ENCODE data around the gene EPX.

EPX gene

GRCh38 chr17:58227733-58228132 is 35.2 kb downstream of the EPX start:
- intact Hi-C loops (cut with micrococcal nuclease): no loop called here
- Mint-ChIP-seq H3K9me3 (no peaks in the 10 kb centered on the region), H3K27ac (no peak overlapping the region), H3K36me3 (ENCODE audit: low read depth) (no peaks in the 10 kb centered on the region), H3K27me3 (peaks cover 27% of the 10 kb centered on the region), H3K4me1 (ENCODE audit: low read depth) (peaks cover 29% of the 10 kb centered on the region), H3K4me3 (no peak overlapping the region)

- Mint-ChIP-seq H3K4me1 (ENCODE audit: low read depth) (peaks cover 35% of the 10 kb centered on the region), H3K4me3 (no peak overlapping the region), H3K36me3 (ENCODE audit: low read depth) (no peaks in the 10 kb centered on the region), H3K27me3 (peaks cover 27% of the 10 kb centered on the region), H3K27ac (no peak overlapping the region), H3K9me3 (no peaks in the 10 kb centered on the region)
- intact Hi-C loops (cut with micrococcal nuclease): no loop called here
These were observed 36.2 kb downstream of the EPX start for GRCh38 chr17:58228679-58229078.

GRCh38 chr17:58229384-58229783 is 36.9 kb downstream of the EPX start:
- intact Hi-C loops (cut with micrococcal nuclease): no loop called here
- peaks cover 27% of the 10 kb centered on the region for H3K27me3 Mint-ChIP-seq
- no peak overlapping the region for H3K27ac Mint-ChIP-seq
- no peak overlapping the region for H3K4me3 Mint-ChIP-seq
- no peaks in the 10 kb centered on the region for H3K36me3 Mint-ChIP-seq (ENCODE audit: low read depth)
- no peaks in the 10 kb centered on the region for H3K9me3 Mint-ChIP-seq
- peaks cover 36% of the 10 kb centered on the region for H3K4me1 Mint-ChIP-seq (ENCODE audit: low read depth)

GRCh38 chr17:58229881-58230280 is 37.4 kb downstream of the EPX start:
- Mint-ChIP-seq H3K9me3 (no peaks in the 10 kb centered on the region), H3K4me3 (no peak overlapping the region), H3K27ac (no peak overlapping the region), H3K4me1 (ENCODE audit: low read depth) (peaks cover 36% of the 10 kb centered on the region), H3K27me3 (peaks cover 28% of the 10 kb centered on the region), H3K36me3 (ENCODE audit: low read depth) (no peaks in the 10 kb centered on the region)
- intact Hi-C loops (cut with micrococcal nuclease): loop anchor here (5.0 kb wide), 1 partner anchor 37 kb away; no protein-coding TSS in a partner anchor

- intact Hi-C loops (cut with micrococcal nuclease): loop anchor here (5.0 kb wide), 1 partner anchor 36 kb away; no protein-coding TSS in a partner anchor
- H3K27ac Mint-ChIP-seq: peak overlapping the region; percentile 85
- peaks cover 45% of the 10 kb centered on the region for H3K4me1 Mint-ChIP-seq (ENCODE audit: low read depth)
- no peak overlapping the region for H3K4me3 Mint-ChIP-seq
- H3K9me3 Mint-ChIP-seq: no peaks in the 10 kb centered on the region
- no peaks in the 10 kb centered on the region for H3K36me3 Mint-ChIP-seq (ENCODE audit: low read depth)
- peaks cover 40% of the 10 kb centered on the region for H3K27me3 Mint-ChIP-seq
These were observed 39.1 kb downstream of the EPX start for GRCh38 chr17:58231641-58232040.

GRCh38 chr17:58232707-58233156 is 40.2 kb downstream of the EPX start:
- Mint-ChIP-seq H3K4me1 (ENCODE audit: low read depth) (peaks cover 47% of the 10 kb centered on the region), H3K9me3 (no peaks in the 10 kb centered on the region), H3K27ac (peak overlapping the region; percentile 85), H3K27me3 (peaks cover 39% of the 10 kb centered on the region), H3K36me3 (ENCODE audit: low read depth) (no peaks in the 10 kb centered on the region), H3K4me3 (peak overlapping the region; percentile 53)
- intact Hi-C loops (cut with micrococcal nuclease): loop anchor here (5.0 kb wide), 1 partner anchor 35 kb away; no protein-coding TSS in a partner anchor

GRCh38 chr17:58233543-58233942 is 41.0 kb downstream of the EPX start:
- Mint-ChIP-seq H3K4me1 (ENCODE audit: low read depth) (peaks cover 47% of the 10 kb centered on the region), H3K27ac (peak overlapping the region; percentile 25), H3K9me3 (no peaks in the 10 kb centered on the region), H3K4me3 (no peak overlapping the region), H3K36me3 (ENCODE audit: low read depth) (no peaks in the 10 kb centered on the region), H3K27me3 (peaks cover 41% of the 10 kb centered on the region)
- intact Hi-C loops (cut with micrococcal nuclease): loop anchor here (5.0 kb wide), 1 partner anchor 34 kb away; no protein-coding TSS in a partner anchor

GRCh38 chr17:58234512-58234911 is 42.0 kb downstream of the EPX start:
- intact Hi-C loops (cut with micrococcal nuclease): loop anchor here (5.0 kb wide), 1 partner anchor 33 kb away; no protein-coding TSS in a partner anchor
- Mint-ChIP-seq H3K4me1 (ENCODE audit: low read depth) (peaks cover 47% of the 10 kb centered on the region), H3K9me3 (no peaks in the 10 kb centered on the region), H3K4me3 (no peak overlapping the region), H3K27ac (no peak overlapping the region), H3K36me3 (ENCODE audit: low read depth) (no peaks in the 10 kb centered on the region), H3K27me3 (peaks cover 42% of the 10 kb centered on the region)

DNA sequence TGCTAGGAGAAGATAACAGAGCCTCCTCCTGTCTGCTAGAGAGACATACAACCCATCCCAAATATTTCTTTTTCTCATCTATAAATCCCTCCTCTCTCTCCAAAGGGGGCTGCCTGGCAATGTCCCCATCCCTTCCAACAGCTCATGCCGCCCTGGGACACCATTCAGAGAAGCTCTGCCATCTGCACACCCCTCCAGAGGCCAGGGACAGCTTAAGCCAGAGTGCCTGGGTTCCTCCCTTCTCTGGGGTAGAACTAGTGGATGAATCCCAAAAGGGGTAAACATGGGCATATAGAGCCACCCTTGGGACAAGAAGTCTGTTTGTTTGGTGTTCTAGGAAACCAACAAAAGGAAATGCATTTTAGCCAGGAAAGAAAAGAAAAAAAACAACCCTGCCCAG is 43.3 kb downstream of the EPX start:
- peaks cover 55% of the 10 kb centered on the region for H3K27me3 Mint-ChIP-seq
- intact Hi-C loops (cut with micrococcal nuclease): no loop called here

DNA sequence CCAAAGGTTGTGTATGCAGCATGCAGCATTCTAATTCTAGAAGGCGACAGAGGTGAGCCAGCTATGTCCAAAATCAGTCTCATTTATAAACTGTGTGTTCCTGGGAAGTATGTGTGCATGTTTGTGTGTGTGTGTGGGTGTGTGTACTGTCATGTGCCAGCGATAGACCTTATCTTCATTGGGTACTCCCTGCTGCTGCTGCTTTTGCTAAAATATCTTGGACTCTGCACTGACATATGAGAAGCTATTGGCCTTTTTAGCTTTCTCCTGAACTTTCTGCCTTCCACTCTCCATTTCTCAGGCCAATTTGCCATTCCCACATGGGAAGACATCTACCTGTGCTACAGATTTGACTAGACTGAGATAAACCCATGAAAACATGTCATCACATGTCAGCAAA is 43.9 kb downstream of the EPX start:
- Mint-ChIP-seq H3K27ac (no peak overlapping the region), H3K27me3 (peaks cover 59% of the 10 kb centered on the region), H3K4me1 (ENCODE audit: low read depth) (peaks cover 41% of the 10 kb centered on the region), H3K36me3 (ENCODE audit: low read depth) (no peaks in the 10 kb centered on the region), H3K4me3 (no peak overlapping the region), H3K9me3 (no peaks in the 10 kb centered on the region)
- intact Hi-C loops (cut with micrococcal nuclease): no loop called here

More for the DNA sequence above, 43.3 kb downstream of the EPX start:
- no peak overlapping the region for H3K4me3 Mint-ChIP-seq
- H3K4me1 Mint-ChIP-seq (ENCODE audit: low read depth): peaks cover 46% of the 10 kb centered on the region
- no peak overlapping the region for H3K27ac Mint-ChIP-seq
- H3K9me3 Mint-ChIP-seq: no peaks in the 10 kb centered on the region
- no peaks in the 10 kb centered on the region for H3K36me3 Mint-ChIP-seq (ENCODE audit: low read depth)

- Mint-ChIP-seq H3K27me3 (peaks cover 77% of the 10 kb centered on the region), H3K27ac (no peak within 1 kb of the TSS), H3K4me1 (ENCODE audit: low read depth) (peaks cover 29% of the 10 kb centered on the region), H3K36me3 (ENCODE audit: low read depth) (no peaks in the 10 kb centered on the region), H3K9me3 (no peaks in the 10 kb centered on the region), H3K4me3 (no peak within 1 kb of the TSS)
- intact Hi-C loops (cut with micrococcal nuclease): no loop called here
These were observed 45.7 kb downstream of the EPX start, which contains the start of gene LPO for GRCh38 chr17:58238147-58238634. LPO (plus strand) TSS chr17:58238584; CDS start chr17:58242980, 4,396 bp downstream.

DNA sequence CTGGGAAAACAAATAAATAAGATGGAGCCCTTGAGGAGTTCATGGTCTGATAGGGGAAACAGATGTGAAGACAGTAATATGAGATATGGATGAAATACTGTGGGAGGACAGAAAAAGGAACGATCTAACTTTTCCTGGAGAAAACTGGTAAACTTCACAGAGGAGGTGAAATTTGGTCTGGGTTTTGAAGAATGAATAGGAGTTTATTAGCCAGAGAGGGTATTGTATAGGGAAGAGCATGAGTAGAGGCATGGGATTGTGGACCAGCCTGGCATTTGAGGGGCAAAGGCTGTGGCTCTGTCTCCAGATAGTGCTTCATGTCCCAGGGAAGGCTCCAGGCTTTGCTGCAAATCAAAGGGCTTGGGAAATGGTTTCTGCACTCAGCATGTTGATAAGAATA is 47.5 kb downstream of the EPX start:
- H3K27ac Mint-ChIP-seq: no peak overlapping the region
- H3K27me3 Mint-ChIP-seq: peaks cover 93% of the 10 kb centered on the region
- no peak overlapping the region for H3K4me3 Mint-ChIP-seq
- intact Hi-C loops (cut with micrococcal nuclease): no loop called here
- H3K4me1 Mint-ChIP-seq (ENCODE audit: low read depth): peaks cover 16% of the 10 kb centered on the region
- H3K9me3 Mint-ChIP-seq: no peaks in the 10 kb centered on the region
- H3K36me3 Mint-ChIP-seq (ENCODE audit: low read depth): no peaks in the 10 kb centered on the region

GRCh38 chr17:58242171-58242784 is 49.8 kb downstream of the EPX start:
- H3K27ac Mint-ChIP-seq: no peak overlapping the region
- H3K4me1 Mint-ChIP-seq (ENCODE audit: low read depth): peaks cover 6% of the 10 kb centered on the region
- H3K4me3 Mint-ChIP-seq: no peak overlapping the region
- H3K27me3 Mint-ChIP-seq: peaks cover 87% of the 10 kb centered on the region
- H3K9me3 Mint-ChIP-seq: no peaks in the 10 kb centered on the region
- intact Hi-C loops (cut with micrococcal nuclease): no loop called here
- H3K36me3 Mint-ChIP-seq (ENCODE audit: low read depth): no peaks in the 10 kb centered on the region

- peaks cover 32% of the 10 kb centered on the region for H3K4me1 Mint-ChIP-seq (ENCODE audit: low read depth)
- H3K9me3 Mint-ChIP-seq: no peaks in the 10 kb centered on the region
- no peaks in the 10 kb centered on the region for H3K36me3 Mint-ChIP-seq (ENCODE audit: low read depth)
- no peak overlapping the region for H3K4me3 Mint-ChIP-seq
- no peak overlapping the region for H3K27ac Mint-ChIP-seq
- H3K27me3 Mint-ChIP-seq: peaks cover 84% of the 10 kb centered on the region
- intact Hi-C loops (cut with micrococcal nuclease): no loop called here
These were observed 52.4 kb downstream of the EPX start for GRCh38 chr17:58244963-58245362.
